Measurements from ENCODE around the gene MS4A15.

DNA sequence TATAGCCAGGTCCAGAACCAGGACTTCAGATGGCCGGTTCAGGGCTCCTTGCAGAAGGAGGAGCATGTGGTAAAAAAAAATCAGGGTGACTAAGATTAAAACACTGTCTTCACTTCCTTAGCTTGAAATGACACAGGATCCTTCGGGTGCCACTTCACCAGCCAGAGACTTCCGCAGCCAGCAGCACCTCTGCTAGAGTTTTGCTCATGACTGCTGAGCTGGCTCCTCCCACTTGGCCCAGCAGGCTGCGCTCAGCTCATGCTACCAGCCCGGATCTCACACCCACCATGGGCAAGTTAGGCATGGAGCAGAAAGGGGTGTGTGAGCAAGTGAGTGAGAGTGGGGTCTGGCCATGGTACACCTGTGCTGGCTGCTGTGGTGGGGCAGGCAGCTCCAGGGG lies 38.7 kb upstream of the MS4A15 start:
- TF ChIP-seq, protein P1, sequence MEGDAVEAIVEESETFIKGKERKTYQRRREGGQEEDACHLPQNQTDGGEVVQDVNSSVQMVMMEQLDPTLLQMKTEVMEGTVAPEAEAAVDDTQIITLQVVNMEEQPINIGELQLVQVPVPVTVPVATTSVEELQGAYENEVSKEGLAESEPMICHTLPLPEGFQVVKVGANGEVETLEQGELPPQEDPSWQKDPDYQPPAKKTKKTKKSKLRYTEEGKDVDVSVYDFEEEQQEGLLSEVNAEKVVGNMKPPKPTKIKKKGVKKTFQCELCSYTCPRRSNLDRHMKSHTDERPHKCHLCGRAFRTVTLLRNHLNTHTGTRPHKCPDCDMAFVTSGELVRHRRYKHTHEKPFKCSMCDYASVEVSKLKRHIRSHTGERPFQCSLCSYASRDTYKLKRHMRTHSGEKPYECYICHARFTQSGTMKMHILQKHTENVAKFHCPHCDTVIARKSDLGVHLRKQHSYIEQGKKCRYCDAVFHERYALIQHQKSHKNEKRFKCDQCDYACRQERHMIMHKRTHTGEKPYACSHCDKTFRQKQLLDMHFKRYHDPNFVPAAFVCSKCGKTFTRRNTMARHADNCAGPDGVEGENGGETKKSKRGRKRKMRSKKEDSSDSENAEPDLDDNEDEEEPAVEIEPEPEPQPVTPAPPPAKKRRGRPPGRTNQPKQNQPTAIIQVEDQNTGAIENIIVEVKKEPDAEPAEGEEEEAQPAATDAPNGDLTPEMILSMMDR (IDR thresholded peaks at IDR 0.05), result no peak
- TF ChIP-seq EP300 (IDR thresholded peaks at IDR 0.05), result no peak
- TF ChIP-seq POLR2AphosphoS5 (IDR thresholded peaks at IDR 0.05), result no peak
- no peak for TF ChIP-seq POLR2A (IDR thresholded peaks at IDR 0.05)

Data from gastroesophageal sphincter (tissue), 3 donors.